ENCODE measurements around the gene SLC7A8. TPM values are rescaled to one million over a fixed set of nuclear protein-coding genes. Genes with fewer than 3 reads are reported as not detected.

SLC7A8 gene
- total and polyA plus RNA-seq, 4 donors, result 2.6 to 9.8 (median 5.4) TPM

- Histone ChIP-seq H3K27ac (ENCODE audit: low read depth in 1 of 2, low read length in 2 of 2) (no peak overlapping the region), H3K36me3 (ENCODE audit: control insufficient read depth in 4 of 4, insufficient read depth in 3 of 4, low read depth in 1 of 4, low read length in 3 of 4) (no peaks in the 10 kb centered on the region), H3K27me3 (ENCODE audit: control insufficient read depth in 4 of 4, insufficient read depth in 4 of 4, low read length in 3 of 4) (no peaks in the 10 kb centered on the region), H3K4me3 (ENCODE audit: low read depth in 1 of 3, low read length in 3 of 3) (no peak overlapping the region), H3K9ac (ENCODE audit: low read depth in 1 of 2, low read length in 2 of 2) (no peak overlapping the region), H3K4me1 (ENCODE audit: control insufficient read depth in 4 of 4, insufficient read depth in 4 of 4, low read length in 3 of 4) (peaks cover 0 to under 1% (median 0%) of the 10 kb centered on the region in 4 donors), H3K9me3 (ENCODE audit: control insufficient read depth in 4 of 4, low read length in 3 of 4) (no peaks in the 10 kb centered on the region)
- no peak for DNase-seq (ENCODE audit: low spot score)
- WGBS, result 74% methylated on average over 5 of the region's 5 CpGs
- TF ChIP-seq HNF4A (conservative IDR thresholded peaks at IDR 0.05) (no peak), JUND (IDR thresholded peaks at IDR 0.05) (no peak), ATF3 (IDR thresholded peaks at IDR 0.05) (no peak), SP1 (IDR thresholded peaks at IDR 0.05) (no peak), GABPA (IDR thresholded peaks at IDR 0.05 in 1 of 2, conservative IDR thresholded peaks at IDR 0.05 in 1 of 2) (no peak), NR2F2 (IDR thresholded peaks at IDR 0.05) (no peak), TAF1 (conservative IDR thresholded peaks at IDR 0.05) (no peak), REST (IDR thresholded peaks at IDR 0.05) (no peak), CTCF (IDR thresholded peaks at IDR 0.05; ENCODE audit: low read depth, low read length, missing input control) (no peak), RAD21 (IDR thresholded peaks at IDR 0.05) (no peak), FOXA1 (IDR thresholded peaks at IDR 0.05) (no peak), HNF4G (IDR thresholded peaks at IDR 0.05) (no peak)
Observed at GRCh38 chr14:23115918-23116317, 67.5 kb downstream of the SLC7A8 start.

- H3K9me3 ChIP-seq (ENCODE audit: control insufficient read depth in 4 of 4, low read length in 3 of 4), result no peaks in the 10 kb centered on the region
- no peaks in the 10 kb centered on the region for H3K36me3 ChIP-seq (ENCODE audit: control insufficient read depth in 4 of 4, insufficient read depth in 3 of 4, low read depth in 1 of 4, low read length in 3 of 4)
- H3K4me3 ChIP-seq (ENCODE audit: low read depth in 1 of 3, low read length in 3 of 3), result no peak overlapping the region
- no peak overlapping the region for H3K27ac ChIP-seq (ENCODE audit: low read depth in 1 of 2, low read length in 2 of 2)
- 72% methylated on average over 10 of the region's 10 CpGs for WGBS
- no peaks in the 10 kb centered on the region for H3K4me1 ChIP-seq (ENCODE audit: control insufficient read depth in 4 of 4, insufficient read depth in 4 of 4, low read length in 3 of 4)
- DNase-seq (ENCODE audit: low spot score), result no peak
- no peaks in the 10 kb centered on the region for H3K27me3 ChIP-seq (ENCODE audit: control insufficient read depth in 4 of 4, insufficient read depth in 4 of 4, low read length in 3 of 4)
- TF ChIP-seq RAD21 (IDR thresholded peaks at IDR 0.05) (no peak), SP1 (IDR thresholded peaks at IDR 0.05) (no peak), TAF1 (conservative IDR thresholded peaks at IDR 0.05) (no peak), CTCF (IDR thresholded peaks at IDR 0.05; ENCODE audit: low read depth, low read length, missing input control) (no peak), HNF4G (IDR thresholded peaks at IDR 0.05) (no peak)
- no peak overlapping the region for H3K9ac ChIP-seq (ENCODE audit: low read depth in 1 of 2, low read length in 2 of 2)
Observed at GRCh38 chr14:23115039-23115731, 68.3 kb downstream of the SLC7A8 start.

All from liver (tissue), 9 donors.